GM12875 (cell line): ENCODE measurements around the gene RNF114.
"Not testable (repeated sequence)": the region's sequence is repeated elsewhere in the genome, so short reads cannot be mapped to it uniquely, and the experiment has no call there.

Experiments
- H3K4me3 ChIP-seq: one replicate; pipeline ENCODE4 v1.5.1; 2011; ENCODE audit warnings: low read depth, low read length, control low read depth
- CTCF ChIP-seq: IDR thresholded peaks from 2 replicates; pipeline ENCODE4 v1.5.1; 2011; ENCODE audit warnings: low read depth, mild to moderate bottlenecking, control low read depth, inconsistent platforms, low read length, moderate library complexity, borderline replicate concordance; ENCODE audit not compliant: insufficient read depth

RNF114 gene

GRCh38 chr20:49990271-49990720 is 54.1 kb downstream of the RNF114 start:
- no peak for TF ChIP-seq CTCF
- H3K4me3 ChIP-seq = no peak overlapping the region

GRCh38 chr20:49993301-49993751 is 57.1 kb downstream of the RNF114 start:
- no peak overlapping the region for H3K4me3 ChIP-seq
- no peak for TF ChIP-seq CTCF

GRCh38 chr20:49995586-49995985 is 59.4 kb downstream of the RNF114 start:
- no peak for TF ChIP-seq CTCF
- no peak overlapping the region for H3K4me3 ChIP-seq

- not testable (repeated sequence) for H3K4me3 ChIP-seq
Observed at GRCh38 chr20:49998478-49999188, 62.4 kb downstream of the RNF114 start.

GRCh38 chr20:49999329-49999728 is 63.1 kb downstream of the RNF114 start:
- no peak for TF ChIP-seq CTCF
- H3K4me3 ChIP-seq = no peak overlapping the region

- not testable (repeated sequence) for H3K4me3 ChIP-seq
Observed at GRCh38 chr20:50000548-50001222, 64.5 kb downstream of the RNF114 start.

GRCh38 chr20:50001784-50002311 is 65.7 kb downstream of the RNF114 start:
- H3K4me3 ChIP-seq = no peak overlapping the region
- no peak for TF ChIP-seq CTCF

- no peak overlapping the region for H3K4me3 ChIP-seq
- no peak for TF ChIP-seq CTCF
Observed at GRCh38 chr20:50003253-50003656, 67.1 kb downstream of the RNF114 start.
